ENCODE data around the gene PTAFR.
A peak's percentile ranks its signal among the peaks of the same experiment; 100 is the strongest.

The PTAFR gene

GRCh38 chr1:28118640-28119307, 57.7 kb downstream of the PTAFR start:
- no peak for DNase-seq (ENCODE audit: low spot score)

DNA sequence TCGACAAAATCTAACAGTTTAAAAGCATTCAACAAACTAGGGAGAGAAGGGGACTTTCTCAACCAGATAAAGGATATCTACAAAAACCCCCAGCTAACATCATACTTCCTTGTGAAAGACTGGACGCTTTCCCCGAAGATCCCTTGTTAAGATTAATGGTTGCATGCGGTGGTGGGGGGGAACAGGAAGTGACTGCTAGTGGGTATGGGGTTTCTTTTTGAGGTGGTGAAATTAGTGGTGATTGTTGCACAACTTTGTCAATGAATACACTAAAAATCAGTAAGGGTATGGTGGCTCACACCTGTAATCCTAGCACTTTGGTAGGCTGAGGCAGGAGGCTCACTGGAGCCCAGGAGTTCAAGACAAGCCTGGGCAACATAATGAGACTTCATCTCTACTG, 61.2 kb downstream of the PTAFR start:
- DNase-seq (ENCODE audit: low spot score) = no peak

GRCh38 chr1:28114844-28115243, 61.6 kb downstream of the PTAFR start:
- DNase-seq (ENCODE audit: low spot score) = no peak

DNA sequence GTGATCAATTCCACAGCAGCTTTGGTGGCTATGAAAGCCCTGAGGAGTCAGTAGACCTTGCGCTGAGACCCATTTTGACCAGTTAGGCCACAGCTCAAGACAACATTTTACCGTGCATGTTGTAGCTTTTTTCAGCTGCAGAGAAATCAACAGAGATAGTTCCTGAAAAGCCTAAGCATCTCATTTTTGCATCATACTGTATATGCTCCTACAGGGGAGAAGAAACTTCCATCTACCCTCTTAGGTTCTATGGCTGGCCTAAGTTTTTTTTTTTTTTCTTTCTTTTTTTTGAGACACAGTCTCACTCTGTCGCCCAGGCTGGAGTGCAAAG, 63.3 kb downstream of the PTAFR start:
- no peak for DNase-seq (ENCODE audit: low spot score)

GRCh38 chr1:28112388-28113241, 63.9 kb downstream of the PTAFR start:
- peak; percentile 39 for DNase-seq (ENCODE audit: low spot score)

DNA sequence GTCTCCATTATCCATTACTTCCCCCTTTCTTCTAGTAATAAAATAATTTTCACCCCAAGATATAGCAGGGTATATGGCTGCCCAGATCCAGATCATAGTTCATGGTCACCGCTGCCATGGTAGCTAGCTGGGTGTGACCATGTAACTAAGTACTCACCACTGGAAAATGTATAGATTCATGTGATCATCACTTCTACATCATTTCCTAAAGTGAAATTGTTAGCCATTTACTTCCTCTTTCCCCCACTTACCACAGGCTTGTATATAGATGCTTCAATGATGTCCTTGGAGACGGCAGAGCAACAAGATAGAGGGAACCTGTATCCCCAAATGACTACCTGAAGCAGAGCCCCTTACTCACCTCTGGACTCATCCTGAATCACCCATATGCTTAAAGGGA, 65.3 kb downstream of the PTAFR start:
- no peak for DNase-seq (ENCODE audit: low spot score)

- no peak for DNase-seq (ENCODE audit: low spot score)
These were observed 65.9 kb downstream of the PTAFR start for GRCh38 chr1:28110555-28110954.

GRCh38 chr1:28109639-28110038, 66.9 kb downstream of the PTAFR start:
- DNase-seq (ENCODE audit: low spot score) = no peak

GRCh38 chr1:28108001-28108400, 68.5 kb downstream of the PTAFR start:
- DNase-seq (ENCODE audit: low spot score) = no peak

DNA sequence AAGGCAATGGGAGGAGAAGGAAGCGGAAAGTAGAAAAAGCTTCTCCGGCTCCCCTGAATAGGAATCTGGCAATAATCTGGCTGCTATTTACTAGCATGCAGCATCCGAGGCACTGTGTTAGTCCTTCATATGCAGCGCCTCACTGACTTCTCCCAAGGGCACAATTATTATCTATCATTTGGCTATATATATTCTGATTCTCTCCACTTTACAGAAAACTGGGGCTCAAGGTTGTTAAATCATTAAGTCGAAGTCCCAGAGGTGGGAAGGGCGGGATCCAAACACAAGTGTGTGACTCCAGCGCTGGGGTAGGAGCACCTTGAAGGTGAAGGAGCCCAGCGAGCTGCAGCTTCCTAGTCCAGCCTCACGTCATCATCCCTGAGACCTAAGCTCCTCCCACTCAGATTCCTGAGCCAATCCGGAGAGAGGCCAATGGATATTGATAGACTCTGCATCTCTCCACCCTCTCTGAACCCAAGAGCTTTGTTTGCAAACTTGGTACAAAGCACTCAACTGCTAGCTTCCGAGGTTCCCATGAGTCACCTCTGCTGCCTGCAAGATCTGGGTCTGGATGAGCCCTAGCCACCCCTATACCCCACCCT, 71.5 kb downstream of the PTAFR start:
- DNase-seq (ENCODE audit: low spot score) = peak; percentile 79

DNA sequence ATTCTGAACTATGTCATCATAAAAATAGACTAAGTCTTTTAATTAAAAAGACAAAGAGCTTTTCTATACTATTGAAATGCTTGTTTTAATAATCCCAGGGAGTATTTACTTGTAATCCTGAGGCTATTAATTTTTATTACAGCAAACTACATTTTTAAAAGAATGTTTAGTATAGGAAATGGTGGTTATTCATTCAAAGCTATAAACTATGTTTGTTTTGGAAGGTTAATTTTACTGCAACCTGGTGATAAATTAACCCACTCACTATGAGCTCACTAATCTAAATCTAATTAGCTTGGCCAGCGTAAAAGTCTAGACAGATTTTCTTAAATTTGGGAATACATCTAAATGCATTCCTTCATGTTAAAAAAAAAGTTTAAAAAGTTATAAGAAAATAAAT, 74.3 kb downstream of the PTAFR start:
- DNase-seq (ENCODE audit: low spot score) = no peak

DNA sequence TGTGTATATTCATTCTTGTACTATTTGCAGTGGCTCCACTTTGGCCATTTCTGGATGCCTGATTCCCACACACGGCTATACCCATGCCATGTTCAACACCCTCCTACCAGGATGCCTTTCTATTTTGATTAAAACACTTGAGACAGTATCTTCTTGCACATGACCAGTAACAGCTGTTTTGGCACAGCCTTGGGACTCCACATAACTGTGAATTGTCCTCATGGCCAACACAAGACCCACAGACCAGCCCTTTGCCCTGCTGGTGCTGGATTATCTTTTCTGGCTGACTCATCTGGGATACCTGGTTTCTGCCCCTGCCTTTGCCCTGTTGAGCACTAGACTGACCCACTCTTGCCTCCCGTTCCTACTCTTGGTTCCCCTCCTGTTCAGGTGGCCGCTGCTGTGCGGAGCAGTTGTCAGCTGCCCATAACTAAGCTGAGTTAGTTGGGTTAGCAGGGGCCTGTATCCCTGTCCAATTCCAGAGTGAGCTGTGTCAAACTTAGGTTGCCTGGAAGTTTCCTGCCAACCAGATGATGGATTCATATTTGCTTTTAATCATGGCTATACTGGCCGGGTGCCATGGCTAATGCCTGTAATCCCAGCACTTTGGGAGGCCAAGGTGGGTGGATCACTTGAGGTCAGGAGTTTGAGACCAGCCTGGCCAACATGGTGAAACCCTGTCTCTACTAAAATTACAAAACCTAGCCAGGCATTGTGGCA, 77.3 kb downstream of the PTAFR start:
- no peak for DNase-seq (ENCODE audit: low spot score)
